D721Med (cell line): ENCODE data around the gene KRTAP10-8.
A peak's percentile ranks its signal among the peaks of the same experiment; 100 is the strongest.
"Not testable (repeated sequence)": the region's sequence is repeated elsewhere in the genome, so short reads cannot be mapped to it uniquely, and the experiment has no call there.

Experiments used
- DNase-seq: peaks from one replicate; pipeline ENCODE4 v3.0.0; 2011; ENCODE audit warnings: low spot score; ENCODE audit not compliant: insufficient read length
- FAIRE-seq: peaks from 2 replicates; lab custom pipeline; 2011; peaks lifted over from hg19 to GRCh38; lab: Jason Lieb, UNC
- CTCF ChIP-seq: IDR thresholded peaks from 2 replicates; pipeline ENCODE4 v1.5.1; 2012; ENCODE audit warnings: mild to moderate bottlenecking, control low read depth; ENCODE audit not compliant: insufficient read depth; ENCODE audit errors: missing control alignments

Gene KRTAP10-8

GRCh38 chr21:44618504-44618903, 6.6 kb downstream of the KRTAP10-8 start:
- DNase-seq = no peak
- FAIRE-seq = no peak
- peak; percentile 8 for TF ChIP-seq CTCF

GRCh38 chr21:44618909-44619308, 7.0 kb downstream of the KRTAP10-8 start:
- no peak for TF ChIP-seq CTCF
- DNase-seq = no peak
- no peak for FAIRE-seq

GRCh38 chr21:44619886-44620285, 8.0 kb downstream of the KRTAP10-8 start:
- FAIRE-seq (no peak), DNase-seq (no peak)
- TF ChIP-seq CTCF = no peak

GRCh38 chr21:44623575-44623974, 11.7 kb downstream of the KRTAP10-8 start:
- no peak for TF ChIP-seq CTCF
- DNase-seq (no peak), FAIRE-seq (no peak)

- FAIRE-seq (no peak), DNase-seq (no peak)
- TF ChIP-seq CTCF = no peak
Measured at GRCh38 chr21:44625756-44626155, 13.9 kb downstream of the KRTAP10-8 start.

GRCh38 chr21:44626262-44626661, 14.4 kb downstream of the KRTAP10-8 start:
- no peak for DNase-seq
- no peak for TF ChIP-seq CTCF
- FAIRE-seq = no peak

- TF ChIP-seq CTCF = no peak
- FAIRE-seq (no peak), DNase-seq (no peak)
Measured at GRCh38 chr21:44626673-44627143, 14.8 kb downstream of the KRTAP10-8 start, which contains the start of gene KRTAP10-9. KRTAP10-9 (plus strand) TSS chr21:44627093; CDS start chr21:44627172, 79 bp downstream.

GRCh38 chr21:44627181-44627822, 15.4 kb downstream of the KRTAP10-8 start:
- not testable (repeated sequence) for FAIRE-seq, DNase-seq

GRCh38 chr21:44627831-44628233, 16.0 kb downstream of the KRTAP10-8 start:
- FAIRE-seq, DNase-seq: not testable (repeated sequence)
